B cell (primary cell): ENCODE results near the gene ZFPL1. TPM values are rescaled to one million over a fixed set of nuclear protein-coding genes. Genes with fewer than 3 reads are reported as not detected.

Source experiments
- ATAC-seq: fragments of 200-7000 bp; cut with Tn5 transposase; one replicate; pipeline ENCODE4 v1.10.0; 2021; ENCODE audit warnings: low read depth, mild to moderate bottlenecking, moderate number of reproducible peaks, moderate library complexity
- CTCF ChIA-PET: fragments of 350-600 bp; sonication (Branson Sonifier 250); formaldehyde crosslinking; loops from one replicate; lab custom pipeline; 2021; ENCODE audit warnings: antibody characterized with exemption, inconsistent platforms; lab: Charles Lee
- POLR2A ChIA-PET: fragments of 350-600 bp; sonication (Branson Sonifier 250); formaldehyde crosslinking; loops from one replicate; lab custom pipeline; 2021; ENCODE audit warnings: antibody characterized with exemption; lab: Charles Lee
- DNase-seq: peaks from one replicate; pipeline ENCODE4 v3.0.0; 2013
- H2AFZ ChIP-seq: 2 replicates; pipeline ENCODE4 v1.6.1; 2012; ENCODE audit warnings: mild to moderate bottlenecking, low read depth, low read length; ENCODE audit not compliant: insufficient read depth, poor library complexity, severe bottlenecking
- H3K27ac ChIP-seq, 2 donors: 1 replicate in 1 of 2; 2 replicates in 1 of 2; pipeline ENCODE4 v1.5.1; 2012 to 2013; ENCODE audit warnings: low read length in 2 of 2, mild to moderate bottlenecking in 2 of 2, moderate library complexity in 1 of 2
- H3K27me3 ChIP-seq, 4 experiments: fragments of 200-600 bp in 1 of 4; sonication (generic) in 1 of 4; replicated peaks in 1 of 4; 1 replicate in 2 of 4; 2 replicates in 2 of 4; pipeline versions ENCODE4 v1.6.1 to v1.7.0; 2013 to 2016; ENCODE audit warnings: low read length in 3 of 4, mild to moderate bottlenecking in 2 of 4, mixed read lengths in 1 of 4, moderate library complexity in 1 of 4; ENCODE audit not compliant: insufficient read depth in 4 of 4, control insufficient read depth in 3 of 4; ENCODE audit errors: control extremely low read depth in 1 of 4
- H3K36me3 ChIP-seq, 2 experiments: replicated peaks in 1 of 2; 1 replicate in 1 of 2; 2 replicates in 1 of 2; pipeline versions ENCODE4 v1.6.1 to v1.7.1; 2013; ENCODE audit warnings: low read length in 1 of 2; ENCODE audit not compliant: insufficient read depth in 2 of 2, control insufficient read depth in 1 of 2; ENCODE audit errors: control extremely low read depth in 1 of 2, extremely low read depth in 1 of 2
- H3K4me1 ChIP-seq, 2 donors: fragments of 200-600 bp in 1 of 2; sonication (generic) in 1 of 2; 1 replicate in 1 of 2; 2 replicates in 1 of 2; pipeline versions ENCODE4 v1.5.1 to v1.6.1; 2013 to 2017; ENCODE audit warnings: low read length in 2 of 2; ENCODE audit not compliant: control insufficient read depth in 2 of 2, insufficient read depth in 2 of 2
- H3K4me2 ChIP-seq: replicated peaks from 2 replicates; pipeline ENCODE3; 2012; ENCODE audit warnings: mild to moderate bottlenecking, low read depth, low read length; ENCODE audit not compliant: poor library complexity, severe bottlenecking
- H3K4me3 ChIP-seq, 5 experiments: fragments of 200-600 bp in 1 of 5; sonication (generic) in 1 of 5; 1 replicate in 3 of 5; 2 replicates in 2 of 5; pipeline versions ENCODE4 v1.5.1 to v1.7.0; 2011 to 2016; ENCODE audit warnings: low read length in 4 of 5, mild to moderate bottlenecking in 4 of 5, low read depth in 2 of 5, control low read depth in 1 of 5, moderate library complexity in 1 of 5; ENCODE audit not compliant: insufficient read depth in 1 of 5; ENCODE audit errors: control extremely low read depth in 1 of 5, extremely low read depth in 1 of 5
- H3K79me2 ChIP-seq: fragments of 200-600 bp; sonication (generic); one replicate; pipeline ENCODE4 v1.6.0; 2016; ENCODE audit warnings: low read length; ENCODE audit not compliant: control insufficient read depth, insufficient read depth
- H3K9ac ChIP-seq: fragments of 200-600 bp; sonication (generic); 2 replicates; pipeline ENCODE4 v1.6.1; 2017; ENCODE audit warnings: mild to moderate bottlenecking, low read length, moderate library complexity
- H3K9me3 ChIP-seq, 3 donors: one replicate each; pipeline versions ENCODE4 v1.6.1 to v1.7.1; 2013; ENCODE audit warnings: low read length in 2 of 3; ENCODE audit not compliant: control insufficient read depth in 2 of 3, insufficient read depth in 1 of 3; ENCODE audit errors: control extremely low read depth in 1 of 3
- H4K20me1 ChIP-seq: 2 replicates; pipeline ENCODE4 v1.6.0; 2012; ENCODE audit warnings: mild to moderate bottlenecking, low read length; ENCODE audit not compliant: insufficient read depth, control insufficient read depth, poor library complexity, severe bottlenecking
- H3K27ac Mint-ChIP-seq: one replicate; pipeline ENCODE4 v1.8.0; 2021; ENCODE audit warnings: mixed read lengths
- H3K27me3 Mint-ChIP-seq: one replicate; pipeline ENCODE4 v1.8.0; 2021; ENCODE audit warnings: mixed read lengths
- H3K4me1 Mint-ChIP-seq: one replicate; pipeline ENCODE4 v1.8.0; 2021; ENCODE audit warnings: mixed read lengths
- H3K4me3 Mint-ChIP-seq: one replicate; pipeline ENCODE4 v1.8.0; 2021; ENCODE audit warnings: mixed read lengths
- H3K9me3 Mint-ChIP-seq: one replicate; pipeline ENCODE4 v1.8.0; 2022; ENCODE audit warnings: mixed read lengths; ENCODE audit not compliant: insufficient read depth
- CTCF ChIP-seq: fragments of 200-600 bp; IDR thresholded peaks from one replicate; pipeline ENCODE4 v1.8.0; 2022; ENCODE audit warnings: antibody characterized with exemption, mild to moderate bottlenecking
- EZH2 ChIP-seq: IDR thresholded peaks from 2 replicates; pipeline ENCODE4 v1.6.1; 2012; ENCODE audit warnings: borderline replicate concordance, low read depth, mild to moderate bottlenecking, moderate library complexity, low read length; ENCODE audit not compliant: insufficient read depth, poor library complexity, severe bottlenecking
- WGBS: methylation state at CpG from one replicate; pipeline ENCODE4 v1.1.5; 2013; ENCODE audit warnings: missing lambda C conversion rate; ENCODE audit not compliant: insufficient coverage; 5-methylcytosine and 5-hydroxymethylcytosine counted together
- intact Hi-C: fragments of 100-400 bp; cut with micrococcal nuclease; formaldehyde crosslinking; loops from one replicate; pipeline ENCODE4 v1.10.0; 2022
- polyA plus RNA-seq: library from polyadenylated mRNA; depleted of rRNA; stranded (reverse); fragments of >200 nt; gene quantifications from 2 replicates; pipeline ENCODE4 v1.2.3, GENCODE V29; 2012
- total RNA-seq, 2 donors: library from RNA; stranded (reverse); fragments of 120-200 nt in 1 of 2; gene quantifications; 1 replicate in 1 of 2; 2 replicates in 1 of 2; pipeline versions ENCODE4 v1.2.3 to v1.2.4, GENCODE V29; 2013 to 2022

ZFPL1 gene
- total and polyA plus RNA-seq, 2 donors (not counting 1 experiment from before 2014, with no cell fraction given) = 57.3 to 79.2 TPM

GRCh38 chr11:65126624-65127274, 42.7 kb downstream of the ZFPL1 start:
- WGBS = 74% methylated on average over 4 of the region's 6 CpGs
- ChIA-PET POLR2A (interaction anchor here (0.5 kb wide), 1 partner anchor 19 kb away, joined by 3 read pairs; no protein-coding TSS in a partner anchor), CTCF (interaction anchor here (4.4 kb wide), 1 partner anchor 15 kb away, joined by 20 read pairs; the partner anchor contains the start of gene TM7SF2)
- Histone ChIP-seq H3K36me3 (peaks cover 3 to 77% of the 10 kb centered on the region in 2 experiments), H3K4me2 (no peak overlapping the region), H3K9me3 (no peaks in the 10 kb centered on the region), H3K27me3 (no peaks in the 10 kb centered on the region), H2AFZ (no peak overlapping the region), H3K4me3 (no peak overlapping the region), H3K4me1 (peaks cover 34 to 53% of the 10 kb centered on the region in 2 donors), H4K20me1 (peaks cover 70% of the 10 kb centered on the region), H3K9ac (no peak overlapping the region), H3K27ac (peak overlapping the region in 1 of 2 donors; percentile 7), H3K79me2 (peaks cover 77% of the 10 kb centered on the region)
- DNase-seq (peak; percentile 8), ATAC-seq (no peak)
- no peaks in the 10 kb centered on the region for H3K9me3 Mint-ChIP-seq
- H3K4me1 Mint-ChIP-seq = peaks cover 47% of the 10 kb centered on the region
- intact Hi-C loops = no loop called here
- no peak for TF ChIP-seq EZH2
- TF ChIP-seq CTCF = no peak
- H3K27me3 Mint-ChIP-seq = no peaks in the 10 kb centered on the region
- peak overlapping the region; percentile 15 for H3K27ac Mint-ChIP-seq
- no peak overlapping the region for H3K4me3 Mint-ChIP-seq

- no peak for TF ChIP-seq EZH2
- no peak overlapping the region for H3K4me2 ChIP-seq
- H3K4me1 Mint-ChIP-seq = peaks cover 48% of the 10 kb centered on the region
These were observed 43.6 kb downstream of the ZFPL1 start for GRCh38 chr11:65127473-65128181.

More at GRCh38 chr11:65127473-65128181, 43.6 kb downstream of the ZFPL1 start:
- Histone ChIP-seq H3K36me3 (peaks cover 3 to 83% of the 10 kb centered on the region in 2 experiments), H3K9ac (no peak overlapping the region), H3K4me3 (no peak overlapping the region), H3K9me3 (no peaks in the 10 kb centered on the region), H3K79me2 (peaks cover 79% of the 10 kb centered on the region), H3K4me1 (peaks cover 39 to 58% of the 10 kb centered on the region in 2 donors), H3K27ac (no peak overlapping the region), H3K27me3 (no peaks in the 10 kb centered on the region), H4K20me1 (peaks cover 76% of the 10 kb centered on the region), H2AFZ (no peak overlapping the region)
- Mint-ChIP-seq H3K27me3 (no peaks in the 10 kb centered on the region), H3K9me3 (no peaks in the 10 kb centered on the region), H3K27ac (no peak overlapping the region), H3K4me3 (no peak overlapping the region)
- ATAC-seq (no peak), DNase-seq (peak; percentile 4)
- intact Hi-C loops = no loop called here
- CTCF ChIA-PET = interaction anchor here (1.5 to 4.4 kb wide), 2 partner anchors 10 to 15 kb away, joined by 4 to 20 read pairs; partner anchors contain the start of genes TM7SF2 and ZNHIT2
- POLR2A ChIA-PET = interaction anchor here (1.2 kb wide), 1 partner anchor 43 kb away, joined by 3 read pairs; the partner anchor contains the start of gene SPDYC
- 91% methylated on average over 9 of the region's 12 CpGs for WGBS
